DOHH2 (cell line): ENCODE results near the gene CORT.
"Not testable (repeated sequence)": the region's sequence is repeated elsewhere in the genome, so short reads cannot be mapped to it uniquely, and the experiment has no call there.

ENCODE experiments used
- H3F3A ChIP-seq: fragments of 200-600 bp; sonication (generic), shearing (Covaris generic); 2 replicates; pipeline ENCODE4 v1.6.0; 2016; ENCODE audit warnings: antibody characterized with exemption, mild to moderate bottlenecking; ENCODE audit not compliant: control insufficient read depth, insufficient read depth
- H3K27ac ChIP-seq: fragments of 200-600 bp; sonication (generic); 2 replicates; pipeline ENCODE4 v1.5.1; 2014; ENCODE audit warnings: low read depth, mild to moderate bottlenecking, low read length, moderate library complexity
- H3K27me3 ChIP-seq: fragments of 200-600 bp; sonication (generic); 2 replicates; pipeline ENCODE4 v1.6.1; 2014; ENCODE audit warnings: mild to moderate bottlenecking, low read length, mixed read lengths; ENCODE audit not compliant: control insufficient read depth
- H3K36me3 ChIP-seq: fragments of 200-600 bp; sonication (generic); 2 replicates; pipeline ENCODE4 v1.6.1; 2014; ENCODE audit warnings: mild to moderate bottlenecking, low read length, moderate library complexity, mixed read lengths; ENCODE audit not compliant: control insufficient read depth
- H3K4me1 ChIP-seq: fragments of 200-600 bp; sonication (generic); 2 replicates; pipeline ENCODE4 v1.6.1; 2014; ENCODE audit warnings: mild to moderate bottlenecking, low read length, mixed read lengths; ENCODE audit not compliant: control insufficient read depth
- H3K4me2 ChIP-seq: fragments of 200-600 bp; sonication (generic); 2 replicates; pipeline ENCODE4 v1.6.0; 2014; ENCODE audit warnings: mild to moderate bottlenecking, low read length, moderate library complexity
- H3K4me3 ChIP-seq: fragments of 200-600 bp; sonication (generic); 2 replicates; pipeline ENCODE4 v1.5.1; 2014; ENCODE audit warnings: mild to moderate bottlenecking, low read length, mixed read lengths
- H3K79me2 ChIP-seq: fragments of 200-600 bp; sonication (generic); 2 replicates; pipeline ENCODE4 v1.6.1; 2014; ENCODE audit warnings: mild to moderate bottlenecking, low read length, mixed read lengths; ENCODE audit not compliant: control insufficient read depth
- H3K9me2 ChIP-seq: fragments of 200-600 bp; sonication (generic); replicated peaks from 2 replicates; pipeline ENCODE4 v1.6.1; 2014; ENCODE audit warnings: mild to moderate bottlenecking, low read length, mixed read lengths; ENCODE audit not compliant: control insufficient read depth
- H3K9me3 ChIP-seq: fragments of 200-600 bp; sonication (generic); 2 replicates; pipeline ENCODE4 v1.6.1; 2014; ENCODE audit warnings: antibody characterized with exemption, low read length, mixed read lengths; ENCODE audit not compliant: control insufficient read depth, insufficient read depth
- H4K20me1 ChIP-seq: fragments of 200-600 bp; sonication (generic); 2 replicates; pipeline ENCODE4 v1.6.0; 2014; ENCODE audit warnings: low read depth, mild to moderate bottlenecking, antibody characterized with exemption, low read length, moderate library complexity; ENCODE audit not compliant: control insufficient read depth, insufficient read depth
- EZH2phosphoT487 ChIP-seq: fragments of 200-600 bp; sonication (generic); IDR thresholded peaks from 2 replicates; pipeline ENCODE4 v1.6.1; 2017; ENCODE audit warnings: borderline replicate concordance, mild to moderate bottlenecking, antibody characterized with exemption, low read length, moderate library complexity, mixed read lengths
- TF ChIP-seq, protein P1 (sequence below): fragments of 200-600 bp; sonication (generic); IDR thresholded peaks from one replicate; pipeline ENCODE4 v1.5.1; 2014; ENCODE audit warnings: antibody characterized with exemption, mild to moderate bottlenecking, low read depth, low read length; ENCODE audit not compliant: poor library complexity, severe bottlenecking

The CORT gene

DNA sequence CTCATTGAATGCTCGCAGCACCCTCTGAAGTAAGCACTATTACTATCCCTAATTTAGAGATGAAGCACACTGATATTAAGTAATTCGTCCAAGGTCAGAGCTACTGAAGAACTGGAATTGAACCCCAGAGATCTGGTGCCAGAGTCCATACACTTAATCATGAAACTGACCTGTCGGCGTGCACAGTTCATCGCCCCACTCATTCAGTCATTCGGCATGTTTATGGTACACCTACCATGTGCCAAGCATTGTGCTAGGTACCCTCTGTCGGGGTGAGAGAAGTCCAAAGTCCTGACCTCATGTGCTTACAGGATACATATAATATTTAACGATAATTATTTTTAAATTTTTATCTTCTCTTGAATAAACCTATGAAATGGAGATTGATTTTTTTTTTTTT, 25.2 kb upstream of the CORT start:
- no peaks in the 10 kb centered on the region for H3K27me3 ChIP-seq
- no peaks in the 10 kb centered on the region for H3K9me3 ChIP-seq
- no peaks in the 10 kb centered on the region for H3K9me2 ChIP-seq
- H3K36me3 ChIP-seq: peaks cover 15% of the 10 kb centered on the region
- peaks cover 15% of the 10 kb centered on the region for H3K4me1 ChIP-seq
- H4K20me1 ChIP-seq: no peaks in the 10 kb centered on the region
- H3K4me2 ChIP-seq: no peak overlapping the region
- H3K4me3 ChIP-seq: no peak overlapping the region
- H3F3A ChIP-seq: no peaks in the 10 kb centered on the region; the same call in 1 of the 2 replicates
- TF ChIP-seq, protein P1, sequence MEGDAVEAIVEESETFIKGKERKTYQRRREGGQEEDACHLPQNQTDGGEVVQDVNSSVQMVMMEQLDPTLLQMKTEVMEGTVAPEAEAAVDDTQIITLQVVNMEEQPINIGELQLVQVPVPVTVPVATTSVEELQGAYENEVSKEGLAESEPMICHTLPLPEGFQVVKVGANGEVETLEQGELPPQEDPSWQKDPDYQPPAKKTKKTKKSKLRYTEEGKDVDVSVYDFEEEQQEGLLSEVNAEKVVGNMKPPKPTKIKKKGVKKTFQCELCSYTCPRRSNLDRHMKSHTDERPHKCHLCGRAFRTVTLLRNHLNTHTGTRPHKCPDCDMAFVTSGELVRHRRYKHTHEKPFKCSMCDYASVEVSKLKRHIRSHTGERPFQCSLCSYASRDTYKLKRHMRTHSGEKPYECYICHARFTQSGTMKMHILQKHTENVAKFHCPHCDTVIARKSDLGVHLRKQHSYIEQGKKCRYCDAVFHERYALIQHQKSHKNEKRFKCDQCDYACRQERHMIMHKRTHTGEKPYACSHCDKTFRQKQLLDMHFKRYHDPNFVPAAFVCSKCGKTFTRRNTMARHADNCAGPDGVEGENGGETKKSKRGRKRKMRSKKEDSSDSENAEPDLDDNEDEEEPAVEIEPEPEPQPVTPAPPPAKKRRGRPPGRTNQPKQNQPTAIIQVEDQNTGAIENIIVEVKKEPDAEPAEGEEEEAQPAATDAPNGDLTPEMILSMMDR: no peak
- no peak for TF ChIP-seq EZH2phosphoT487
- H3K27ac ChIP-seq: no peak overlapping the region
- H3K79me2 ChIP-seq: peaks cover 6% of the 10 kb centered on the region; the same call in 1 of the 2 replicates

DNA sequence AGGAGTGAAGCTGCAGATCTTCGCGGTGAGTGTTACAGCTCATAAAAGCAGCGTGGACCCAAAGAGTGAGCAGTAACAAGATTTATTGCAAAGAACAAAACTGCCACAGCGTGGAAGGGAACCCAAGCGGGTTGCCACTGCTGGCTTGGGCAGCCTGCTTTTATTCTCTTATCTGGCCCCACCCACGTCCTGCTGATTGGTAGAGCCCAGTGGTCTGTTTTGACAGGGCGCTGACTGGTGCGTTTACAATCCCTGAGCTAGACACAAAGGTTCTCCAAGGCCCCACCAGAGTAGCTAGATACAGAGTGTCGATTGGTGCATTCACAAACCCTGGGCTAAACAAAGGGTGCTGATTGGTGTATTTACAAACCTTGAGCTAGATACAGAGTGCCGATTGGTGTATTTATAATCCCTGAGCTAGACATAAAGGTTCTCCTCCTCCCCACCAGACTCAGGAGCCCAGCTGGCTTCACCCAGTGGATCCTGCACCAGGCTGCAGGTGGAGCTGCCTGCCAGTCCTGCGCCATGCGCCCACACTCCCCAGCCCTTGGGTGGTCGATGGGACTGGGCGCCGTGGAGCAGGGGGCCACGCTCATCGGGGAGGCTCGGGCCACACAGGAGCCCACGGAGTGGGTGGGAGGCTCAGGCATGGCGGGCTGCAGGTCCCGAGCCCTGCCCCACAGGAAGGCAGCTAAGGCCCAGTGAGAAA, 23.9 kb upstream of the CORT start:
- H3K4me2 ChIP-seq, H3K36me3 ChIP-seq, H3K9me3 ChIP-seq, H3K27ac ChIP-seq, H4K20me1 ChIP-seq, H3K27me3 ChIP-seq, H3K4me3 ChIP-seq, H3K9me2 ChIP-seq, H3F3A ChIP-seq: not testable (repeated sequence)
- Histone ChIP-seq H3K79me2 (peaks cover 13% of the 10 kb centered on the region), H3K4me1 (peaks cover 19% of the 10 kb centered on the region)

DNA sequence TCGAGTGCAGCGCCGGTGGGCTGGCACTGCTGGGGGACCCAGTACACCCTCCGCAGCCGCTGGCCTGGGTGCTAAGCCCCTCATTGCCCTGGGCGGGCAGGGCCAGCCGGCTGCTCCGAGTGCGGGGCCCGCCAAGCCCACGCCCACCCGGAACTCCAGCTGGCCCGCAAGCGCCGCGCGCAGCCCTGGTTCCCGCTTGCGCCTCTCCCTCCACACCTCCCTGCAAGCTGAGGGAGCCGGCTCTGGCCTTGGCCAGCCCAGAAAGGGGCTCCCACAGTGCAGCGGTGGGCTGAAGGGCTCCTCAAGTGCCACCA, 23.3 kb upstream of the CORT start:
- not testable (repeated sequence) for H3K4me2 ChIP-seq, H3F3A ChIP-seq, H3K4me3 ChIP-seq, H3K9me3 ChIP-seq, H3K27ac ChIP-seq, H3K27me3 ChIP-seq, H4K20me1 ChIP-seq, H3K36me3 ChIP-seq, H3K9me2 ChIP-seq
- Histone ChIP-seq H3K79me2 (peaks cover 18% of the 10 kb centered on the region), H3K4me1 (peaks cover 24% of the 10 kb centered on the region)

DNA sequence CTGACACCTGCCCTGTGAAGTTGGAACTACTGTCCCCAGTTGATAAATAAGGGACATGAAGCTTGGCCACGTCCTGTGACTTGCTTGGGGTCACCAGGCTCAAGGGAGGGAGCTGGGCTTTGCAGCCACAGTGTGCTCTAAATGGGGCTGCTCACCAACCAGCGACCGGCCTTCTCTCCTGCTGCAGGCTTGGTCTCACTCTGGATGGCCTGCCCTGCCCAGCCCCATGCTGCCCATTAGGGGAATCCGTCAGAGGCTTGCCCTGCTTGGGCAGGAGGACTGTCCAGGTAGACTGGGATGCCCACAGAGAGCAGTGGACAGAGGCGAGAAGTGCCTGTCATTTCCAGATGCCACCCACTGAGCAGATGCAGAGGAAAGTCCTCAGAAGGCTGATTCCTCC, 20.8 kb upstream of the CORT start:
- H3K4me2 ChIP-seq: no peak overlapping the region
- peaks cover 7% of the 10 kb centered on the region; the same call in 1 of the 2 replicates for H3K36me3 ChIP-seq
- H3K4me3 ChIP-seq: no peak overlapping the region
- peaks cover 33% of the 10 kb centered on the region for H3K79me2 ChIP-seq
- no peaks in the 10 kb centered on the region for H3K9me2 ChIP-seq
- TF ChIP-seq, protein P1: no peak
- TF ChIP-seq EZH2phosphoT487: no peak
- H3K9me3 ChIP-seq: no peaks in the 10 kb centered on the region
- H4K20me1 ChIP-seq: no peaks in the 10 kb centered on the region
- no peak overlapping the region for H3K27ac ChIP-seq
- H3F3A ChIP-seq: no peaks in the 10 kb centered on the region
- H3K4me1 ChIP-seq: peaks cover 47% of the 10 kb centered on the region
- no peaks in the 10 kb centered on the region for H3K27me3 ChIP-seq
